HG02938 (cell line): ENCODE measurements around the gene APOBEC3F.
"Not testable (repeated sequence)": the region's sequence is repeated elsewhere in the genome, so short reads cannot be mapped to it uniquely, and the experiment has no call there.

ENCODE experiments used
- ATAC-seq: cut with Tn5 transposase; IDR thresholded peaks from one replicate; pipeline ENCODE4 v1.9.1; 2021; ENCODE audit warnings: mild to moderate bottlenecking, moderate library complexity; ENCODE audit not compliant: unreplicated experiment

APOBEC3F gene

GRCh38 chr22:39068033-39068785 lies 27.5 kb downstream of the APOBEC3F start:
- no peak for ATAC-seq

DNA sequence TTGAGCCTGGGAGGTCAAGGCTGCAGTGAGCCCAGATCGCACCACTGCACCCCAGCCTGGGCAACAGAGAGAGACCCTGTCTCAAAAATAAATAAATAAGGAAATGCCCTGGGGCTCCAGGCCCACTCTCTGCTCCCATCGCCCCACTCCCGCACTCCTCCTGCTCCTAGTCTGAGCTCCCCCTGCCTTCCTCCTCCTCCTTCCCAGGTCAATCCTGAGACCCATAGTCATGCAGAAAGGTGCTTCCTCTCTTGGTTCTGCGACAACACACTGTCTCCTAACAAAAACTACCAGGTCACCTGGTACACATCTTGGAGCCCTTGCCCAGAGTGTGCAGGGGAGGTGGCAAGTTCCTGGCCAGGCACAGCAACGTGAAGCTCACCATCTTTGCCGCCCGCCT lies 29.5 kb downstream of the APOBEC3F start:
- no peak for ATAC-seq

- ATAC-seq: not testable (repeated sequence)
These were observed 31.9 kb downstream of the APOBEC3F start for GRCh38 chr22:39072581-39072981.

GRCh38 chr22:39073981-39074380 lies 33.3 kb downstream of the APOBEC3F start:
- no peak for ATAC-seq

- not testable (repeated sequence) for ATAC-seq
These were observed 35.7 kb downstream of the APOBEC3F start for GRCh38 chr22:39076155-39077025.

DNA sequence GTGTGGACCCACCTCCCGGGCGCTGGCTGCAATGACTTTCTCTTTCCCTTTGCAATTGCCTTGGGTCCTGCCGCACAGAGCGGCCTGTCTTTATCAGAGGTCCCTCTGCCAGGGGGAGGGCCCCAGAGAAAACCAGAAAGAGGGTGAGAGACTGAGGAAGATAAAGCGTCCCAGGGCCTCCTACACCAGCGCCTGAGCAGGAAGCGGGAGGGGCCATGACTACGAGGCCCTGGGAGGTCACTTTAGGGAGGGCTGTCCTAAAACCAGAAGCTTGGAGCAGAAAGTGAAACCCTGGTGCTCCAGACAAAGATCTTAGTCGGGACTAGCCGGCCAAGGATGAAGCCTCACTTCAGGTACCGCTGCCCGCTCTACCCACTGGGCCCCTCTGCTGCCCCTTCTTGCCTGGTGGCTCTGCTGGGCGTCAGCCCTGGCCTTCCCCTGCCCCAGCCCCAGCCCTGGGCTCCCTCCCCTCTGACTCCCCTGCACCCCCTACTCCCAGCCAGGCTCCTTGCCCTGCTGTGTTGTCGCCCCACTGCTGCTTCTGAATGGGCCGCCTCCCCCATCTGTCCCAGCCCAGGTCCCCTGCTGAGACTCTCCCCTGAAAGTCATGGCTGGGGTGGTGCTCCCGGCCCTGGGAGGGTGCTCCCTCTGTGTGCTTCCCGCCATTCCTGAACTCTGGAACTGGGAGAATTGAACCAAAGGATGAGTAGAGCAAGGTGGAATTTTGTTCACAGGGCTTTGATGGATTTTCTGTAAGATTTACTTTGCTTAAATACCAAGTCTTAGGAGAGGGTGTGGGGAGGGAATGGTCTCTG lies 36.6 kb downstream of the APOBEC3F start, which contains the start of gene APOBEC3G:
Gene APOBEC3G (plus strand): TSS at position 250 of the 815 bp plus-strand sequence. CDS start 87 bp downstream, at position 337.
- peak; percentile 55 for ATAC-seq

- ATAC-seq: not testable (repeated sequence)
These were observed 37.2 kb downstream of the APOBEC3F start for GRCh38 chr22:39077912-39078311.

DNA sequence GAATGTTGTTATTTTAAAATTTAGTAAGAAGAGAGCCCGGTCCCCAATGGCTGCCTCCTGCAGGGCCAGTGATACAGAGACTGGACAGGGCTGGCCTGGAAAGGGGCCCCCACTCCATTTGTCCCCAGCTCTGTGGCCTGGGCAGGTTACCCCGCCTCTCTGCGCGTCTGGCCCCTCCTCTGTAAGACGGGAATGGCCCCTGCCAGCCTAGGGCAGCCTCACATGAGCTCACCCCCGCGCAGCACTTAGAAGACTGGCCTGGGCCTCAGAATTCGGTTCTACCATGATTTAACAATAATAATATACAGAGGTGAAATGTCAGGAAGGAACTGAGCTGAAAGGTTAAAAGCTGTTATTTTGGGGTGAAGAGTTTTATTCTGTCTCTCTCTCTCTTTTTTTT lies 37.7 kb downstream of the APOBEC3F start:
- ATAC-seq: no peak

- not testable (repeated sequence) for ATAC-seq
These were observed 38.5 kb downstream of the APOBEC3F start for GRCh38 chr22:39079054-39079637.

DNA sequence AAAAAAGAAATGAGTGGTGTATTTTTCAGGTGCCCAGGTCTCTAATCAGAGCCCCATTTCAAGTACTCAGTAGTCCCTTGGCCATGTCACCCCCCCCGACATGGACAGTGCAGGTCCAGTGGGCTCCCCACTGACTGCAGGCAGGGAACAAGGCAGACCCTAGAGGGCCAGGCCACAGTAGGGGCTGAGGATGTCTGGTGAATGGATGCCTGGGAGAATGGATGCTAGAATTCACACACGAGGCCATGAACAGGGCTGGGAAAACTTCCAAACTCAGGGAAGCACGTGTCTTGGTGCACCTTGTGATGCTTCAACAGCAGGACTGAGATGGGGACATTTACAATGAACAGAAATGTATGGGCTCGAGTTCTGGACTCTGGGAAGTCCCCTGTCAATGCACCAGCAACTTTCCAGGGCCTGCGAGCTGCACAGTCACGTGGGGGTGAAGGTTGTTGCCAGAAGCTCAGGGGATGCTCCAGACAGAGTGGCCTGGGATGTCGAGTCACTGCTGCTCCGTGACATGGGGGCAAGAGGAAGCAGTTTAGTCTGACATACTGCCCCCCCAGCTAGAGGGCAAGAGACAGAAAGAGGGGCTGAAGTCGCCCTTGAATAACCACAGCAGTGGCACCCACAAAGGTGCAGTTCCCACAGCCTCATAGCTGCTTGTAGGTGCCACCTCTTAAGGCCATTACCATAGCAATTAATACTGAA lies 39.5 kb downstream of the APOBEC3F start:
- no peak for ATAC-seq

- no peak for ATAC-seq
These were observed 40.4 kb downstream of the APOBEC3F start for GRCh38 chr22:39081016-39081415.

DNA sequence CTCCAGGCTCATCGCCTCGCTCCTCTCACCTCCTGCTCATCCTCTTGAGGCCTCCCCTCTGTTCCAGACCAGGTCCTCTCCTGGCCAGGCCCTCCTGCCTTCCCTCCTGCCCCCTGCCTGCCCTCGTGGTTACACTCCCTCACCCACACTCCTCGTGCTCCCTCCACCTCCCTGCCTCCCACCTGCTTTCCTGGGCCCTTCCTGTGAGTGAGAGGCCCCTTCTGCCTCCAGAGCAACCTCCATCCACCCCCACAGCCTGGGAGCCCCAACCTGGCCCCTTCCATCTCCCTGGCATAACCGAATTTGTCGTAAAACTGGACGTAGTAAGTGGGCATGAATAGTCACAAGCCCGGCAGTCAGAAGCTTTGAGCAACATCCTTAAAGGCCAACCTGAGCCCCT lies 40.9 kb downstream of the APOBEC3F start:
- no peak for ATAC-seq

- ATAC-seq: no peak
These were observed 42.8 kb downstream of the APOBEC3F start for GRCh38 chr22:39083212-39084165.

DNA sequence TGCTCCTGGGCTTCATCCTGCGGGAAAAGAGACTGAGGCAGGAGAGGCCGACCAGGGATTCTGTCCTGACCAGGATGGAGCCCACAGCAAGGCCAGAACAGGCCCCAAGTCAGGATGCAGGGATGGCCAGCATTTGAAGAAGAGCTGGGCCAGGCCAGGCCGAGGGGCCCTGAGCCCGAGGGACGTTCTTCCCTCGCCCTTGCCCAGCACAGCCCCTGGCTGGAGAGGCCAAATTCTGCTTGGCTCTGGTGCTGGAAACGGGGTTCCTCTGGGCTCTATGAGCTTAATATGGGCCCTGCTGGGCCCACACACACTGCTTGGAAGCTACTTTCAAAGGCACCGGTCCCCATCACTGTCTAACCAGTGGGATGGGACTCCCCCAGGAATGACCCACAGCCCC lies 44.0 kb downstream of the APOBEC3F start:
- ATAC-seq: no peak

DNA sequence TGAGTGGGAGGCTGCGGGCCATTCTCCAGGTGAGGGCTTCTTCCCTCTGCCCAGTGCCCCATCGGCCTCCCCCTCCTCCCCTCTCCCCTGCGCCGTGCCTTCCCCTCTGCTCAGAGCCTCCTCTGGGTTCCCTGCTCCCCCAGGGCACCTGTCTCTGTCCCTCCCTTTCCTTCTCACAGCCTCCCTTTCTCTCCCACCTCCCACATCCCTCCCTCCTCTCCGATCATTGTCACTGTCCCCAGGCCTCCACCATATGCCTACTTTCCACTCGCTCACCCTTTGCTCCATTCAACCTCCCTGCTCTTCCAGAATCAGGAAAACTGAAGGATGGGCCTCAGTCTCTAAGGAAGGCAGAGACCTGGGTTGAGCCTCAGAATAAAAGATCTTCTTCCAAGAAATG lies 46.4 kb downstream of the APOBEC3F start:
- ATAC-seq: no peak

GRCh38 chr22:39087881-39088684 lies 47.4 kb downstream of the APOBEC3F start:
- no peak for ATAC-seq

DNA sequence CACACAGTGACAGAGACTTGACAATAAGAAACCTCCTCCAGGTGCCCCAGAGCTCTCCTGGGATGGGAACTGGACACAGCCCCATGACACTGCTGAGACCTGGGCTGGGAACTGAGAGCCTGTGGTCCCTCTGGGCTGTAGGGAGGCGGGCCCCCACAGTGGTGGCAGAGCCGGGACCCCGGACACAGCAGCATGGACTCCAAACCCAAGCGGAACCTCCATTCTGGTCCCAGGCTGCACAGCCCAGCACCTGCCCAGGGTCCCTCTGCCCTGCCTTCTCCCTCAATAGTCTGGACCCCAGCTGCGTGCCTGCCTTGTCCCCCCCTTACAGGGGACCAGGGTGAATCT lies 48.0 kb downstream of the APOBEC3F start:
- no peak for ATAC-seq

DNA sequence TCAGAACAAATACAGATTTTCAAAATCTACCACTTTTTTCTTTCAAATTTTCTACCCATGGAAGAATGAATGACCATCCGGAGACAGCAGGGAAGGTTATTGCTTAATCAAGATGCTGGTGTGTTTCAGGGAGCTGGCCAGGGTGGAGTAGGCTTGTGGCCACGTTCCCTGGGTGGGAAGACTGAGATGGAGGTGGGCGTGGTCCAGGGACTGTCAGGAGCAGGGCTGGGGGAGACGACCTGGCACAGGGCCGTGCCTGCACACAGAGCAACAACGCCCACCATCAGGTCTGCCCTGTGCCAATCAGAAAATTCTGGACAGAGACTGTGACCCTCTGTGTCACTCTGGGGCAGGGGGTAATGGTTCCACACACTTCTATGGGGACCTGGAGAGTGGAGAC lies 49.3 kb downstream of the APOBEC3F start:
- ATAC-seq: no peak
